ENCODE results near the gene NUP210.

DNA sequence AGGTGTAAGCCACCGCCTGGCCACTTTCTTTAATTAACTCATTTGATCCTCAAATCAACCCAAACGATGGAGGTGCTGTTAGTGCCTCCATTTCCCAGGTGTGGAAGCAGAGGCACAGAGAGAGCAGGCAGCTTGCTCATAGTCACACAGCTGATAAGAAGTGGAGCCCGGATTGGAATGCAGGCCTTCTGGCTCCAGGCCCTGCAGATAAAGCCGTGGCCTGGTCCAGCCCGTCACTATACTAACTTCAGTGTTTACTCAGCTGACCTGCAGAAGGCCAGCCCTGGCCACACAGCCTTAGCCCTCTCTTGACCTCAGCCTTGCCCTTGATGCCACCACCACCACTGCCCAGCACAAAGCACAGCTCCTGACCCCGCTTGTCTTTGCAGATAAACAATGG lies 116.7 kb downstream of the NUP210 start:
- TF ChIP-seq CTCF (conservative IDR thresholded peaks at IDR 0.05; ENCODE audit: low read depth in 2 of 2) (no peak), EZH2 (IDR thresholded peaks at IDR 0.05; ENCODE audit: low read depth, unreplicated experiment) (no peak), POLR2AphosphoS5 (IDR thresholded peaks at IDR 0.05; ENCODE audit: low read depth) (no peak)

All from GM23338 (cell line).